Measurements from ENCODE around the gene PRCD.
"Not testable (repeated sequence)": the region's sequence is repeated elsewhere in the genome, so short reads cannot be mapped to it uniquely, and the experiment has no call there.

The PRCD gene

GRCh38 chr17:76528528-76529223, 11.2 kb upstream of the PRCD start:
- no peak for DNase-seq

GRCh38 chr17:76529224-76530094, 10.4 kb upstream of the PRCD start:
- peak; percentile 73 for DNase-seq

GRCh38 chr17:76530095-76530723, 9.6 kb upstream of the PRCD start:
- DNase-seq, result no peak

GRCh38 chr17:76530811-76531485, 8.9 kb upstream of the PRCD start:
- no peak for DNase-seq

- DNase-seq, result no peak
Observed at GRCh38 chr17:76531486-76532038, 8.3 kb upstream of the PRCD start.

GRCh38 chr17:76532072-76532651, 7.7 kb upstream of the PRCD start:
- DNase-seq, result no peak

GRCh38 chr17:76533640-76534359, 6.0 kb upstream of the PRCD start:
- not testable (repeated sequence) for DNase-seq

GRCh38 chr17:76534831-76535732, 4.8 kb upstream of the PRCD start:
- DNase-seq, result no peak

- no peak for DNase-seq
Observed at GRCh38 chr17:76535788-76536510, 3.9 kb upstream of the PRCD start.

- DNase-seq, result no peak
Observed at GRCh38 chr17:76536511-76537287, 3.1 kb upstream of the PRCD start.

GRCh38 chr17:76537288-76537577, 2.6 kb upstream of the PRCD start:
- no peak for DNase-seq

GRCh38 chr17:76537578-76538280, 2.1 kb upstream of the PRCD start, which contains the start of gene CYGB:
Gene CYGB, minus strand, starts transcription at chr17:76537709. Its CDS starts 167 bp downstream, at chr17:76537542.
- no peak for DNase-seq

GRCh38 chr17:76538281-76538931, 1.4 kb upstream of the PRCD start:
- no peak for DNase-seq

GRCh38 chr17:76538941-76539570, 788 bp upstream of the PRCD start:
- no peak for DNase-seq

GRCh38 chr17:76540381-76541300, 797 bp downstream of the PRCD start:
- DNase-seq, result peak; percentile 95

Measured in fibroblast of skin of abdomen (primary cell).